ENCODE measurements around the gene PTPRN2.
"Not testable (repeated sequence)": the region's sequence is repeated elsewhere in the genome, so short reads cannot be mapped to it uniquely, and the experiment has no call there.

PTPRN2 gene

GRCh38 chr7:157500171-157500960 lies 1087.3 kb downstream of the PTPRN2 start:
- in situ Hi-C loops (cut with MboI; ENCODE audit: low pct_unique_long_range_greater_than_20kb, low sequenced_read_pairs), result no loop called here
- no peak for DNase-seq

- in situ Hi-C loops (cut with MboI; ENCODE audit: low pct_unique_long_range_greater_than_20kb, low sequenced_read_pairs), result no loop called here
- DNase-seq, result no peak
Observed at GRCh38 chr7:157499835-157500153, 1087.8 kb downstream of the PTPRN2 start.

- in situ Hi-C loops (cut with MboI; ENCODE audit: low pct_unique_long_range_greater_than_20kb, low sequenced_read_pairs), result no loop called here
- no peak for DNase-seq
Observed at GRCh38 chr7:157499121-157499834, 1088.3 kb downstream of the PTPRN2 start.

DNA sequence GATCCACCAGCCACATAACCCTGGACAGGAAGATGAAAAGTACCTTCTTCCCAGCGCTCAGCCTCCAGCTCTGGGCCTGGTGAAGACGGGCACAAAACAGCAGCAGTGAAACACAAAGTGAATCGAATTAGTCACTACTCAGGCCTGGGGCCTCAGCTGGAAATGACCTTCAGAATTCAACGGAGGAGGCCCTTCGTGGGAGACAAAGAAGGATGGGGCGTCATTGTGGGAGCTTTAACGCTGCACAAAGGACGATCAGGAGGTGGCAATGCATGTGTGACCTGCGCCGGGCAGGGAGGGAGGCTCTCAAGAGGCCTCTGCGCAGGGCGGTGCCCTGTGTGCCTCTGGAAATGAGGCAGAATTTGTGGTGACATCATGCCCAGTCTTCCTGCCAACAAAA lies 1089.0 kb downstream of the PTPRN2 start:
- DNase-seq, result no peak
- in situ Hi-C loops (cut with MboI; ENCODE audit: low pct_unique_long_range_greater_than_20kb, low sequenced_read_pairs), result no loop called here

DNA sequence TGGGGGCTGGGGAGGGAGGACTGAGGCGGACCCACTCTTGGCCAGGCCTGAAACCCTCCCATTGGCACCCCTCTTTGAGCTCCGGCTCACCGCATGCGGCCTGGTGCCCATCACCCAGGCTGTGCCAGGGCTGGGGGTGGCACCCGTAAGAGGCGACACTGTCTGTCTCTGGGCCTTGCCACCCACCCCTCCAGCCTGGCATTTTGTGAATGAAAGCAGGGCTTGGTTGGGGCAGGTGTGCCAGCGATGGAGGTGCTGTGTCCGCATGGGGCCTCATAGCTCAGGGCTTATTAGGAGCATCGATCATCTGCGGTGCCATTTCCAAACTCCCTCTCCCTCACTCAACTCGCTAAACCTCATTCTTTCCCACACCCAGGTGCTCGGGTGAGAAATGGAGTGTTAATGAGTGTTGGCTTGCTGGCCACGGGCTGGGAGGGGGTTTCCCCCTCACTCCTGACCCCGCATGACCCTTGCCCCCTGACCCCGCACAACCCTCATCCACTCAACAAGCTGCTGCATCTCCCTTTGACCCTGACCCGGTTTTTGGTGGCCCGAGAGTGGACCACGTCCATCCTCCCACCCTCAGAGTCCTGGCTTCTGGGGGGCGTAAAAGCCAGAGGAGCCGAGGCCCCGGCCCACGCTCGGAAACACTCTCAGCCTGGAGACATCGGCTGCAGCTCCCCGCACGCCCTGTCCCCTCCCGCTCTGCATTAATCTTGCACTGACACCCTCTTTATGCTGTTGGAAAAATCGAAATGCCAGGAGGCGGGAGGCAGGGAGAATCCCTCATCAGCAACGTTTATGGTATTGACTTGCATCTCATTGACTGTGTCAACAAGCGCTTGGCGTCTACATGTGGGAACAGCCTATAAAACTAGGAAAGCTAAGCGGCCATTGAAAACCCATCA lies 1089.6 kb downstream of the PTPRN2 start:
- no peak for DNase-seq
- in situ Hi-C loops (cut with MboI; ENCODE audit: low pct_unique_long_range_greater_than_20kb, low sequenced_read_pairs), result no loop called here

DNA sequence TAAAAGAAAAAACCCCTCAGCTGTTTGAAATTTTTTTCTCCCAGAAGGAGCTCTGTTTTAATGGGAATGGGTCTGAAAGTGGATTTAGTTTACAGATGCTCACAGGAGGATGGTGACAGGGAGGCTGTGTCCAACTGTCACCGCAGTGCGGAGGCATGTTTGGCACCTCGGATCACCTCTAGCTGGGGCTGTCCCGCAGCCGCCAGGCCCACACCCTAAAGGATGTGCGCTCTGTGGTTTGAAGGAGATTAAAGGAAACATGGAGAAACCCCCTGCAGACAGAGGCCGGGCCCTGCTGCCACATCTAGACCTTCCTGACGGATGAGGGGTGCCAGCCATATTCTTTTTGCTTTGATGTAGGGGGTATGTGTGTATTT lies 1090.3 kb downstream of the PTPRN2 start:
- in situ Hi-C loops (cut with MboI; ENCODE audit: low pct_unique_long_range_greater_than_20kb, low sequenced_read_pairs), result no loop called here
- DNase-seq, result no peak

DNA sequence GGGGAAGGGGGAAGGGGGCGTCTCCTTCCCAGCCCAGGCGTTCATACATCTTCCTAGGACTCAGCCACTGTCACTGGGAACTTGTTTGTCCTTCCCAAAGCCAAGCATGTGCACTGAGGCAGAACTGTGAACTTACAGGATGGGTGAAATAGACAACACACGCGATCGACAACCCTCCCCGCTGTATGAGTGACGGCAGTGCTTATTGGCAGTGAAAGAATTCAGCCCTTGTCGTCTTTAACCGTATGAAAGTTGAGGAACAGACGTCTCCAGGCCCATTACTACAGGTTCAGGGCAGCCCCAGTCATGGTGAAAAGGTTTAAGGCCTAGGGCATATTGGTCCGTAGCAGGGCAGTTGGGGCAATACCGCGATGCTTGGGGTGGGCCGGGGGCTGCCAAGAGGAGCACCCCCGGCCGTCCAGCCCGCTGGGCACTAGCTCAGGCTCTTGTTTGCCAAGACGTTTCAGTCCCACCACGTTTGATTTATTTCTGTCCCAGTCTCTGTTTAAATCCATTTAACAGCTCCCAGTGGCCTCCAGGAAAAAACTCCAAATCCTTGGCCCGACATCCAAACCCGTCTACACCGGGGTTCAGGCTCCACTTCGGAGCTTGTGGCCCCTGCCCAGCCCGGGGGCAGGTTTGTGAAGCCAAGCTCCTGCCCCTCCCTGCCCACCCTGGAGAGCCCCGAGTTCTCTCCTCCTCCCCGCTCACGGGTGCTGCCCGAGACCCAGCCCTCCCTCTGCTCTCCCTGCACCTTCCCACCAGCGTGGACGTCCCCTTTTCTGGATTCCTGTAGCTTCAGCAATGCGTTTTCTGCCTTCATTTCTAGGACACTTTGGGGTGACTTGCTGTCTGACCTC lies 1091.0 kb downstream of the PTPRN2 start:
- DNase-seq, result no peak
- in situ Hi-C loops (cut with MboI; ENCODE audit: low pct_unique_long_range_greater_than_20kb, low sequenced_read_pairs), result no loop called here

DNA sequence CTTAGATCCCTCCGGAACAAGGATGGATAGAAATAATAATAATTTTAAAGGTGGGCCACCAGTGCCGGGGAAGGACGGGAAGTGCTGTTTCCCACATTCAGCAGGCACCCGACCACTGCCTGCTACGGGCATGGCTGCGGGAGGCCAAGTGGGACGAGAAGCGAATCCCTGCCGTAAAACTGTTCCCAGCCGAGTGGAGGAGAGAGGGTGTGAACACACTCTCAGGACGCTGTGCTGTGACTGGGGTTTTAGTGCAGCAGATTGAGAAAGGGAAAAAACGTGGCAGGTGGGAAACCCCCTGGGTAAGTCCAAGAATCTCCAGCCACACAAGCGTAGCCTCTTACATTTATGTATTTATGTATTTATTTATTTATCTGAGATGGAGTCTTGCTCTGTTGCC lies 1092.0 kb downstream of the PTPRN2 start:
- DNase-seq, result no peak
- in situ Hi-C loops (cut with MboI; ENCODE audit: low pct_unique_long_range_greater_than_20kb, low sequenced_read_pairs), result no loop called here

DNA sequence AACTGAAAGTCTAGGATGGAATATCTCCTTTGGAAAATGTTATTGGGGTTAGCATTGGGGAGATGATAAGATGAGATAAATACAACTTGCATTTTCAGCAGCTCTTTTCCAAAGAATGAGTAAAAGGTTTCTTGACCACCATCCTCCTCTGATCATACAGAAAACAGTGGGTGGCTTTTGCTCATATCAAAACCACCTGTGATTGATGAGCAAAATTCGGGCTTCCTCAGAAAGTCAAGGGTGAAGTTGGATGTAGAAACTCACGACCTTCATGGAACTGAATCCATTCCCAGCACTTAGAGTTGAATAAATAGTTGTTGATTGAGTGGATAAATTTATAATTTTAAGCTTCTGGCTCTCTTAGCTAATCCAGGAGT lies 1092.5 kb downstream of the PTPRN2 start:
- no peak for DNase-seq
- in situ Hi-C loops (cut with MboI; ENCODE audit: low pct_unique_long_range_greater_than_20kb, low sequenced_read_pairs), result no loop called here

- no peak for DNase-seq
- in situ Hi-C loops (cut with MboI; ENCODE audit: low pct_unique_long_range_greater_than_20kb, low sequenced_read_pairs), result no loop called here
Observed at GRCh38 chr7:157494506-157495176, 1093.0 kb downstream of the PTPRN2 start.

GRCh38 chr7:157493776-157494175 lies 1093.8 kb downstream of the PTPRN2 start:
- no peak for DNase-seq
- in situ Hi-C loops (cut with MboI; ENCODE audit: low pct_unique_long_range_greater_than_20kb, low sequenced_read_pairs), result no loop called here

DNA sequence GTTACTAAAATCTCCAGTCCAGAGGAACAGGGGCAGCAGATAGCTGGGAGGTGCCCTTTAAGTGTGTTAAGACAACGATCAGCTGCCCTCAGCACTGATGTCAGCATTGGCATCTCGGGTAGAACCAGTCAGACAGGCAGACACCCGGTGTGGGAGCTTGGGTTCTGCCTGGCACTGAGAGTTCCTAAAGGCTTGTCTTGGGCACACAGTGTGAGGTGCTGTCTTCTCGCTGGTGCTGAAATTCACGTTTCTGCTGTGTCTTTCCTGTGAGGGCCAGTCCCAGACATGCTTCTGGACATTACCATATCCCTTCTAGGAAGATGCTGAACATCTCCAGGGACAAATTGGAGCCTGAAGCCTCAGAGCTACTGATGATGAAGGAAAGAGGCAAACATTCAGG lies 1094.6 kb downstream of the PTPRN2 start:
- in situ Hi-C loops (cut with MboI; ENCODE audit: low pct_unique_long_range_greater_than_20kb, low sequenced_read_pairs), result no loop called here
- no peak for DNase-seq

DNA sequence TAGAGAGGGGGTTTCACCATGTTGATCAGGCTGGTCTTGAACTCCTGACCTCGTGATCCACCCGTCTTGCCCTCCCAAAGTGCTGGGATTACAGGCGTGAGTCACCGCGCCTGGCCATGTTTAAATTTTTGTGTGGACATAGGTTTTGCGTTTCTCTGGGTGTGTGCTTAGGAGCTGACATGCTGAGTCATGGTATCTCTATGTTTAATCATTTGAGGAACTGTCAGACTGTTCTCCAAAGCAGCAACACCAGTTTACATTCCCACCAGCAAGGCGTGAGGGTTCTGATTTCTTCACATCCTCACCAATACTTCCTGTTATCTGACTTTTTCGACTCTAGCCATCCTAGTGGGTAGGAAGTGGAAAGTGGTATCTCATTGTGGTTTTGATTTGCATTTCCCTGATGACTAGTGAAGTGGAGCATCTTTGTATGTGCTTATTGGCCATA lies 1097.1 kb downstream of the PTPRN2 start:
- peak; percentile 95 for DNase-seq
- in situ Hi-C loops (cut with MboI; ENCODE audit: low pct_unique_long_range_greater_than_20kb, low sequenced_read_pairs), result no loop called here

- in situ Hi-C loops (cut with MboI; ENCODE audit: low pct_unique_long_range_greater_than_20kb, low sequenced_read_pairs); DNase-seq: not testable (repeated sequence)
Observed at GRCh38 chr7:157489870-157490269, 1097.8 kb downstream of the PTPRN2 start.
